NB4 (cell line): Measurements from ENCODE around the gene RDH13.
"Not testable (repeated sequence)": the region's sequence is repeated elsewhere in the genome, so short reads cannot be mapped to it uniquely, and the experiment has no call there.

ENCODE experiments used
- DNase-seq: peaks from one replicate; pipeline ENCODE4 v3.0.0; 2010; ENCODE audit warnings: low read depth
- H3K4me3 ChIP-seq: one replicate; pipeline ENCODE4 v1.5.1; 2011; ENCODE audit warnings: mild to moderate bottlenecking, low read depth, low read length, moderate library complexity
- MYC ChIP-seq: IDR thresholded peaks from 2 replicates; pipeline ENCODE4 v1.6.1; 2011; ENCODE audit warnings: low read depth, low read length
- POLR2A ChIP-seq: IDR thresholded peaks from 2 replicates; pipeline ENCODE4 v1.6.1; 2011; ENCODE audit warnings: mild to moderate bottlenecking; ENCODE audit not compliant: insufficient read length; ENCODE audit errors: extremely low read depth
- TF ChIP-seq, protein P1 (sequence below): IDR thresholded peaks from 2 replicates; pipeline ENCODE4 v1.6.1; 2011; ENCODE audit warnings: low read depth, low read length
- TF ChIP-seq, protein P2 (sequence below): IDR thresholded peaks from one replicate; pipeline ENCODE4 v1.5.1; 2012; ENCODE audit warnings: low read depth, low read length

Gene RDH13

DNA sequence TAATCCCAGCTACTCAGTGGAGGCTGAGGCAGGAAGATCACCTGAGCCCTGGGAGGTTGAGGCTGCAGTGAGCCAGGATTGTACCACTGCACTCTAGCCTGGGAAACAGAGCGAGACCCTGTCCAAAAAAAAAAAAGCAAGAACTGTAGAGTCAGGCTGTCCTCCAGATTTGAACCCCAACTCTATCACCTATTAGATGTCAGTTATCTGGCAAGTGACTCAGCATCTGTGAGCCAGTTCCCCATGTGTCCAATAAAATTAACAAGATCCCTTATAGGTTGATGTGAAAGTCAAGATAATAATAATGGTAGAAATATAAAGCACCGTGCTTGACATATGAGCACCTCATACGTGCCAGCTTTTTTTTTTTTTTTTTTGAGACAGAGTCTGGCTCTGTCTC, 46.9 kb downstream of the RDH13 start:
- no peak for DNase-seq
- H3K4me3 ChIP-seq, result no peak overlapping the region
- TF ChIP-seq MYC, result no peak
- TF ChIP-seq, protein P1, sequence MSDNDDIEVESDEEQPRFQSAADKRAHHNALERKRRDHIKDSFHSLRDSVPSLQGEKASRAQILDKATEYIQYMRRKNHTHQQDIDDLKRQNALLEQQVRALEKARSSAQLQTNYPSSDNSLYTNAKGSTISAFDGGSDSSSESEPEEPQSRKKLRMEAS, result no peak
- TF ChIP-seq, protein P2, sequence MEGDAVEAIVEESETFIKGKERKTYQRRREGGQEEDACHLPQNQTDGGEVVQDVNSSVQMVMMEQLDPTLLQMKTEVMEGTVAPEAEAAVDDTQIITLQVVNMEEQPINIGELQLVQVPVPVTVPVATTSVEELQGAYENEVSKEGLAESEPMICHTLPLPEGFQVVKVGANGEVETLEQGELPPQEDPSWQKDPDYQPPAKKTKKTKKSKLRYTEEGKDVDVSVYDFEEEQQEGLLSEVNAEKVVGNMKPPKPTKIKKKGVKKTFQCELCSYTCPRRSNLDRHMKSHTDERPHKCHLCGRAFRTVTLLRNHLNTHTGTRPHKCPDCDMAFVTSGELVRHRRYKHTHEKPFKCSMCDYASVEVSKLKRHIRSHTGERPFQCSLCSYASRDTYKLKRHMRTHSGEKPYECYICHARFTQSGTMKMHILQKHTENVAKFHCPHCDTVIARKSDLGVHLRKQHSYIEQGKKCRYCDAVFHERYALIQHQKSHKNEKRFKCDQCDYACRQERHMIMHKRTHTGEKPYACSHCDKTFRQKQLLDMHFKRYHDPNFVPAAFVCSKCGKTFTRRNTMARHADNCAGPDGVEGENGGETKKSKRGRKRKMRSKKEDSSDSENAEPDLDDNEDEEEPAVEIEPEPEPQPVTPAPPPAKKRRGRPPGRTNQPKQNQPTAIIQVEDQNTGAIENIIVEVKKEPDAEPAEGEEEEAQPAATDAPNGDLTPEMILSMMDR, result no peak

DNA sequence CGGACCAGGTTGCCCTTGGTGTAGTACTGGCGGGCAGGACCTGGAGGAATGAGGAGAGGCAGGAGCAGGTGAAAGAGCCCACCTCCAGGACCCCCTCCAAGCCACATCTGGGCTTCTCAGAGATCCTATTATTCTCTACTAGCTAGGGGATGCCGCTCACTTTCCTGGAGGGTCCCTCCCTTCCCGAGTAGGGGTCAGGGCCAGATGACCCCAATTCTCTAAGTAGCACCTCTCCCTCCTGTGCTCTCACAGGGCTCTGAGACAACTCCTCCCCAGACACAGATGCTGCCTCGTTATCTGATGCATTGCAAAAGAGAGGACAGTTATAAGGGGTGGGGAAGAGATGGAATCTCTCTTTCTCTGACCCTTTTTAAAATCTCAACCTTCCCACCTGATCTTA, 47.8 kb downstream of the RDH13 start:
- DNase-seq, result no peak
- TF ChIP-seq, protein P1, result no peak
- H3K4me3 ChIP-seq, result no peak overlapping the region

DNA sequence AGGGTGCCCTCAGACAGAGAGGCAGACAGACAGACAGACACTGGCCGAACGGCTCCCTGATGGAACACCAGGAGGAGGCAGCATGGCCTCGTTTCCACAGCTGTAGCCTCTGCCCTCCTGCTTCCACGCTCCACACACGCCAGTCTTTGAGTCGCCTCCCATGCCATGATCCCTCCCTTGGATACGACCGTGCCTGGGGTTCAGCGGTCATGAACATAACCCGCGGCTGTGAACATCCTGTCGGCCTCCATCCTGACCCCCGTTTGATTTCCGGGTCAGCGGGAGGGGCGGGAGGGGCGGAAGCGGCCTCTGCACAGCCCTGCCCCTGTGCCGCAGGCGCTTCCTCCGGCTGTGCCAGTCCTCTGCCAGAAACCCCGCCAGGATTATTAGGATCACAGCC, 48.2 kb downstream of the RDH13 start:
- no peak overlapping the region for H3K4me3 ChIP-seq
- no peak for DNase-seq
- TF ChIP-seq, protein P1, result no peak
- TF ChIP-seq MYC, result no peak
- TF ChIP-seq, protein P2, result no peak
- TF ChIP-seq POLR2A, result no peak

DNA sequence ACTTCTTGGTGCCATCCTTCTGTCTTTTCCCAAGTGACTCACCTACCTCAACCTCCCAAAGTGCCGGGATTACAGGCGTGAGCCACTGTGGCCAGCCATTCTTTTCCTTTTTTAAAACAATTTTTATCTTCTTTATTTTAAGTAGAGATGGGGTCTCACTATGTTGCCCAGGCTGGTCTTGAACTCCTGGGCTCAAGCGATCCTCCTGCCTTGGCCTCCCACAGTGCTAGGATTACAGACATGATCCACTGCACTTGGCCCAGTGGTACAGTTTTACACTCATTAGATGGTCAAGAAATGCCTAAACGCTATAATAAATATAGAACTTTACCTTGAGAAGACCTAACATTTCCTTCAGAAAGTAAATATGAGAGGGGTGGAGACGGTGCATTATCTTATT, 49.4 kb downstream of the RDH13 start:
- no peak overlapping the region for H3K4me3 ChIP-seq
- TF ChIP-seq, protein P1, result no peak
- TF ChIP-seq POLR2A (no peak), MYC (no peak)
- TF ChIP-seq, protein P2, result no peak
- DNase-seq, result no peak

- H3K4me3 ChIP-seq, result no peak overlapping the region
- TF ChIP-seq, protein P2, result no peak
- no peak for TF ChIP-seq POLR2A
- TF ChIP-seq, protein P1, result no peak
- no peak for TF ChIP-seq MYC
- no peak for DNase-seq
These were observed 50.6 kb downstream of the RDH13 start for GRCh38 chr19:55012306-55012705.

DNA sequence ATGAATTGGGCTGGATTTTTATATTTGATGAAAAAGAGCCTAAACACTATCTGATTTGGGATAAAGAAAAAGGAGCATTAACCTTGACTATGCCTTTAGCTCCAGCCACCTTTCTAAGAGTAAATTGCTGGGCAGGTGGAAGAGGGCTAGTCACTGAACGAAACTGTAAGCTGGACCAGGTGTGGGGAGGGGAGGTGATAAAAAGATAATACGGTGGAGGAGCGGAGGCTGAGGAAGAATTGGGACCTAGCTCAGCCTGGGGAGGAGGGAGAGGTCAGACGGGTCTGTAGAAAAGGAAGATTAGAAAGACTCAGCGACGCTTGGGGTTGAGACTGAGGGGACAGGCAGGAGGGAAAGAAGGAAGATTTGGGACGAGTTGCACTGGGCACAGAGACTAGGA, 52.4 kb downstream of the RDH13 start:
- DNase-seq, result not testable (repeated sequence)

DNA sequence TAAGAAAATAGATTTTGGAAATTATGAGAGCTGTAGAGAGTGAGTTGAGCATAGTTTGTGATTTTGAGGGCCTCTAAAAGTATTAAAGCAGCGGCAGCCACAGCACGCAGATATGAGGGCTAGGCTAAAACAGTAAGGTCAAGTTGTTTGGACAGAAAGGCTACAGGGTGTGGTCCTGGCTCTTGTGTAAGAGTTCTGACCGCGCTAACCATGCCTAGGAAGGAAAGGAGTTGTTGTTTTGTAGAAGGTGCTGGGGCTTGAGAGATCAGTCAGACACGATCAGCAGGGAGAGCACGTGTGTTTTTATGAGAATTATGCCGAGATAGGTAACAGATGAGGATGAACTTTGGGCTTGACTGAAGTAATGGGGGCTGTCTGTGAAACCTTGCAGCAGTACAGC, 54.2 kb downstream of the RDH13 start:
- H3K4me3 ChIP-seq, DNase-seq: not testable (repeated sequence)

More for the DNA sequence above, 52.4 kb downstream of the RDH13 start:
- H3K4me3 ChIP-seq, result not testable (repeated sequence)

- not testable (repeated sequence) for H3K4me3 ChIP-seq, DNase-seq
These were observed 54.8 kb downstream of the RDH13 start for GRCh38 chr19:55008189-55008588.

- H3K4me3 ChIP-seq, result not testable (repeated sequence)
These were observed 55.4 kb downstream of the RDH13 start for GRCh38 chr19:55007537-55007936.

GRCh38 chr19:55006795-55007194, 56.2 kb downstream of the RDH13 start:
- DNase-seq, result not testable (repeated sequence)
- H3K4me3 ChIP-seq, result peak overlapping the region; percentile 25

More at GRCh38 chr19:55007537-55007936, 55.4 kb downstream of the RDH13 start:
- not testable (repeated sequence) for DNase-seq
